Coronary artery (tissue), 2 donors: ENCODE measurements around the gene ERAS.

Experiments
- DNase-seq: peaks from one replicate; pipeline ENCODE4 v3.0.0-alpha.2; 2017; ENCODE audit warnings: low spot score
- H3K27ac ChIP-seq, 2 donors: fragments of 200-600 bp; sonication (generic); one replicate each; pipeline ENCODE4 v1.5.1; 2016 to 2019
- H3K4me3 ChIP-seq: fragments of 200-600 bp; sonication (generic); 2 replicates; pipeline ENCODE4 v1.5.1; 2016; ENCODE audit warnings: mild to moderate bottlenecking, moderate library complexity
- CTCF ChIP-seq: fragments of 200-600 bp; sonication (generic); IDR thresholded peaks from one replicate; pipeline ENCODE4 v1.5.1; 2019; ENCODE audit warnings: antibody characterized with exemption

The ERAS gene

GRCh38 chrX:48789366-48790220 is 36.7 kb upstream of the ERAS start:
- no peak overlapping the region for H3K27ac ChIP-seq
- no peak for DNase-seq
- no peak overlapping the region for H3K4me3 ChIP-seq
- TF ChIP-seq CTCF, result no peak

GRCh38 chrX:48790477-48790876 is 35.8 kb upstream of the ERAS start:
- Histone ChIP-seq H3K4me3 (no peak overlapping the region), H3K27ac (no peak overlapping the region)
- no peak for TF ChIP-seq CTCF

GRCh38 chrX:48791063-48791820 is 35.1 kb upstream of the ERAS start:
- H3K4me3 ChIP-seq, result no peak overlapping the region
- TF ChIP-seq CTCF, result no peak
- no peak for DNase-seq
- no peak overlapping the region for H3K27ac ChIP-seq

More at GRCh38 chrX:48790477-48790876, 35.8 kb upstream of the ERAS start:
- DNase-seq, result no peak

GRCh38 chrX:48792219-48792618 is 34.1 kb upstream of the ERAS start:
- no peak for TF ChIP-seq CTCF
- H3K27ac ChIP-seq, result no peak overlapping the region
- no peak overlapping the region for H3K4me3 ChIP-seq
- no peak for DNase-seq

- H3K4me3 ChIP-seq, result no peak overlapping the region
- no peak overlapping the region for H3K27ac ChIP-seq
- no peak for DNase-seq
- no peak for TF ChIP-seq CTCF
Measured at GRCh38 chrX:48793935-48794334, 32.4 kb upstream of the ERAS start.

- H3K4me3 ChIP-seq, result no peak overlapping the region
- no peak for TF ChIP-seq CTCF
- no peak for DNase-seq
- no peak overlapping the region for H3K27ac ChIP-seq
Measured at GRCh38 chrX:48794340-48794910, 31.9 kb upstream of the ERAS start.
